GM18505 (cell line): ENCODE measurements around the gene ADAMTS2.

Experiments
- ATAC-seq: cut with Tn5 transposase; IDR thresholded peaks from one replicate; pipeline ENCODE4 v1.9.1; 2021; ENCODE audit not compliant: unreplicated experiment
- POLR2A ChIP-seq: IDR thresholded peaks from 4 replicates; pipeline ENCODE4 v1.6.1; 2011; ENCODE audit warnings: borderline replicate concordance; ENCODE audit not compliant: insufficient read depth, insufficient read length; ENCODE audit errors: extremely low read depth

Gene ADAMTS2

DNA sequence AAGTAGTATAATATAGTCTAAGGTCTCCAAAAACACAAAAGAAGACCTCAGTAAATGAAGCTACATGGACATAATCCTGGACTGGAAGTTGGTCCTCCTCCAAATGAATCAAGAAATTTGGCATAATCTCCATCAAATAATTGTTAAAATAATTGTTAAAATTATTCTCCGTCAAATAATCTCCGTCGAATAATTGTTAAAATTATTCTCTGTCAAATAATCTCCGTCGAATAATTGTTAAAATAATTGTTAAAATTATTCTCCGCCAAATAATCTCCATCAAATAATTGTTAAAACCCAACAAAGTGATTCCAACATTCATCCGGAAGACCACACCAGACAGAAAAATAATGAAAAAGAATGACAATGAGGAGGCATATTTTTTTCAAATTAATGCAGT lies 130.6 kb downstream of the ADAMTS2 start:
- TF ChIP-seq POLR2A: no peak
- ATAC-seq: no peak

DNA sequence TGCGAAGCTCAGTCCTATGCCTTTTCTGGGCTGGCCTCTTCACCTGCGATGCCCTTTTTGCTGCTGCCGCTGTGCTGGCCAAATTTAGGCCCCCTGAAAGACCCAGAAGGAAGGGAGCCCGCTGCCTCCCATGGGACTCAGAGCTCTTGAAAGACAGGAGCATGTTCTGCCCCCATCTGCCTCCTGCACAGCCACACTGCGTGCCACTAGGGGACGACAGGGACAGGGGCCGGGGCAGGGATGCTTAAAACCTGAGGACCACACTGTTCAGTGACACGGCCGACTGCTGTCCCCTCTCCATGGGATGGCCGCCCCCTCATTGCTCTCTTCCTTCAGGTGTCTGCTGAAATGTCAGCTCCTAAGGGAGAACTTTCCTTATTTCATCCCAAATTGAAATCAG lies 132.4 kb downstream of the ADAMTS2 start:
- ATAC-seq: no peak
- TF ChIP-seq POLR2A: no peak

DNA sequence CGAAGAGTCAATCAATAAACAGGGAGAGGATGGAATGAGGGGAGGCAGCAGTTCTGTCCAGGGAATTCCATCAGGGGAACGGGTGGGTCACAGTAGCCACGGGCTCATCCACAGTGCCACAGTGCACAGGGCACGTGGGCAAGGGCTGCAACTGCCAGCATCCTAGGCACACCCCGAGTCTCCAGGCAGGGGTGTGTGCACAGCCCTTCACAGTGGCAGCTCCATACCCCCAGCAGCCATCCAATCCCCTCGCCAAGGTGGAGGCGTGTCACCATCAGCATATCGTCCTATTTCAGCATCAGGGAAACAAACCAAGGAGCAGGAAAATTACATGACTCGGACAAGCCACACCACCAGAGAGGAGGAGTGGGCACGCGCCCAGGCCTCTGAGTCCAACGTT lies 133.6 kb downstream of the ADAMTS2 start:
- ATAC-seq: no peak
- TF ChIP-seq POLR2A: no peak

DNA sequence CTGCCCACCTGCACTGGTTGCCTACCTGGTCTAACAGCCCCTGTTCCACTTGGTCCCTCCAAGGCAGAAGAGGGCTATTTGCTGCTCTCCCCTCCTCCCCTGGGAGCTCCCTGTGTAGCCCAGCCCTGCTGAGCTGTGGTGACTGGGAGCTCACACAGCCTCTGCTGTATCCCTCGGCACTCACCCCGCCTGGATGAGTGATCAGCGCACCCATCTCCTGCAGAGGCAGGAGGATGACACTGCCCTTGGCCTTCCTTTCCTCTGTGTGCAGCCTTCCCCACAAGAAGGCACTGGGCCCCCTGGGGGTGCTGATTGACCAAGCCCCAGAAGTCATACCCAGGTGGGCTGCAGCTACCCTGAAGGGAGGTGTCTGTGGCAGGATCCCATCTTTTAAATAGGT lies 134.2 kb downstream of the ADAMTS2 start:
- no peak for ATAC-seq
- TF ChIP-seq POLR2A: no peak

DNA sequence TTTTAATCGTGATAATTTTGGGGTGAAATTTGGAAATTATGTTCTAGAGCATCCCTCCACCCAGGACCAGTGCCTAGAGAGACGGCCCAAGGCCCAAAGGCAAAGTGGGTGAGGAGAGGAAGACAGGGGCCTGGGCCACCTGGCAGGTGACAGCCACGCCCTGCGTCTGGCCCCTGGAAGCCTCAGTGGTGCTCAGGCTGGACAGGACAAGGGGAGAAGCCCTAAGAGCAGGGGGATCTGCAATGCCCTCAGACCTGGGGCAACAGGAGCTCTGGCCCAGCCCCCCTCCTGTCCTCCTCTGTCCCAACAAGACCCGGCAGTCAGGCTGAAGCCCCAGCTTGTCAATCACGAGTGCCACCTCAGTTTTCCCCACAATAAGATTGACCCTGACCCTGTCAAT lies 134.8 kb downstream of the ADAMTS2 start:
- ATAC-seq: no peak
- no peak for TF ChIP-seq POLR2A

DNA sequence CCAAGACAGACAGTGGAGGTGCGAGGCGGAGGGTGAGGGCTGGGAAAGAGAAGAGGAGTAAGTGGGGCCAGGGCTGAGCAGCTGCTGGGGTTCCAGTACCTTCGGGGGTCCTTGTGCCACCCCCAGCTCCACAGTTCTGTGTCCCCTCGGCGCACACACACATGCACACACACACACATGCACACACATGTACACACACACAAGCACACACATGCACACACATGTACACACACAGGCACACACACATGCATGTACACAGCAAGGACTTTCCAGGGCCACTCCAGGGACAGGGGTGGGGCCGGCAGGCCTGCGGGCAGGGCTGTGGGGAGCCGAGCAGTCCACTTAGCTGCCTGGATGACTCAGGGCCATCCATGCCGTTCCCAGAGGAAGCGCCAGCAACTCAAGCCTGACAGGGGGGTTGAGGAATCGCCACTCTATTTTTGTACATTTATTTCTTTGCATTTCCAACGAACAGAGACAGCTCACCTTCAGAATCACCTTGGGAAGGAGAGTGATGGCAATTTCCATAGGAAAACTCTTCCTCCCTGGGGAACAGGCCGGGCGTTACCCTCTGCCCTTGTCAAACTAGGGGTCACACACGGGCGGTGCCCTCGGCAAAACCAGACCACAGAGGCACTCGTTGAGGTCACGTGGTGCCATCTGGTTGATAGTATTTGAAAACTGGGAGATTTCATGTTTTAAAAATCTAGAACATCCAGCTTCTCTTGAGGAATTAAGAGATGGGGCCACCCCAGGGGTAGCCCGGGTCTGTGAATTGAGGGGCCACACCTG lies 135.7 kb downstream of the ADAMTS2 start:
- ATAC-seq: no peak
- TF ChIP-seq POLR2A: no peak

DNA sequence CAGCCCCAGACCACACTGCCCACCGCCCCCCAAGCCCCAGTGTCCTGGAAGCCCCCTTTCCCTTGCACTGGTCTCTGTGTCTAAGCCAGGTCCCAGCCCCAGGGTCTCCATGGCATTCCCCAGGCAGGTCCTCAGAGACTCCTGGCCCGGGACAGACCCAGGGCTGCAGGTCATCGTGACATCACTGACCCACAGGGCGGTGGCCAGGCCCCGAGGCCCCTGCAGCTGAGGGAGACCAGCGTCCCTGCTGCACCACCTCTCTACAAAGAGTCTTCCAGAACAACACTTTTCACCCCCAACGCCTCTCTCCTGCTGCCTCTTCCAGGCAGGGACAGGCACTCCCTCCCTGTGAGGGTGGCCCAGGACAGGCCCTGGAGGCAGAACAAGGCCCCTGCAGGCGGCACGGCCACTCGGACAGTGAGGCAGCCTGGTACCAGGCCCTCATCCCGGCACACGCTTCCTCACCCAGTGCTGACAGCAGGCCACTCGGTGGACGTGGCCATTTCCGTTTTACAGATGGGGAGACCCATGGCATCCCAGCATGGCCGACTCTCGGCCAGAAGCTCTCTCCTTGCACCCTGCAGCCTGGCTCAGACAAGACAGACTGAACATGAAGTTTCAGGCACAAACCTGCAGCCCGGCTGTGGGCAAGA lies 136.4 kb downstream of the ADAMTS2 start:
- TF ChIP-seq POLR2A: no peak
- no peak for ATAC-seq

DNA sequence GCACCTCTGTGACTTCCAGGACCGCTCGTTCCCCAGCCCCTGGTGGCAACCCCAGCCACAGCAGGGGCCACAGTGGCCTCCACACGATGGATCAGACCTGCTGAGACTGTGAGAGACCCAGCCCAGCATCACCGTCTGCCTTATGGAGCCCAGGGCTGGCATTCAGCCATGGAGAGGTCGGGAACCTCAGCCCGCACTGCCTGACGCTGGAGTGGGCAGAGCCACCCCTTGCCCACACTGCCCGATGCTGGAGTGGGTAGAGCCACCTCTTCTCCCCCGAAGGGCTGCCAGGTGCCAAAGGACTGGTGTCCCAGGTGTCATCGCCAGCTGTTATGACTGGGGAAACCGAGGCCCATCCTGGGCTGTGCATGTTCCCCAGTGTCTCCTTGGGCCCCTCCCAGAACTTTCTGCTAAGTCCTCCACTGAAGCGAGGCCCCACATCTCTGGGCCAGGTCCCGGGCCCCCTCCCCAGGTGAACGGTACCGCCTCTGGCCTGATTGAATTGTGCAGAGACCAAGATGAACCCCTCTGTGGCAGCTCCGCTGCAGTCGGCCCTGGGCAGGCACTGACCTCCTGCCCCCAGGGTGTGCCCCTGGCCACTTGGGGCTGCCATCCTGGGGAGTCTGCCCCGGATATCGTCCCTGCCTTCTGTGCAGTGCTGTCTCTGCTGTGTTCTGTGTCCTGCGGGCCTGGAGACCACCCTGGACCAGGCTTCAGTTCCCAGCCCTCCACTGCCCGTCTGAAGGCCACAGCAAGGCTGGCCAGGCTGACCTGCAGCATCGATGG lies 137.1 kb downstream of the ADAMTS2 start:
- no peak for TF ChIP-seq POLR2A
- ATAC-seq: no peak

DNA sequence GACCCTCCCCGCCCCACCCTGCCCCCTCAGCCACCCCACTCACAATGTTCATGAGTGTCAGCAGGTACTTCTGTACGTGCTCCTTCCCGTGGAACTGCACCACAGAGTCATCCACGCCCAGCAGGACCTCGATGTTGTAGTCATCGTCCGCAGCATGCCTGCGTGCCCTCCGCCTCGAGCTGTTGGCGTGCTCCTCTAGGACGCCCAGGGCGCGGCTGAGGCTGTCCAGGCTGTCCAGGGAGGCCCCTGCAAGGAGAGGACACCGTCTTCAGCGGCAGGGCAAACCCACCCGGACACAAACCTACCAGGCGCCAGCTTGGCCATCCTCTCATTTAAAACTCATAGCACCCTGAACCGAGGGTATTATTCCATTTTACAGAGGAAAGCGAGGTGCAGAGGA lies 137.8 kb downstream of the ADAMTS2 start:
- ATAC-seq: no peak
- TF ChIP-seq POLR2A: no peak

DNA sequence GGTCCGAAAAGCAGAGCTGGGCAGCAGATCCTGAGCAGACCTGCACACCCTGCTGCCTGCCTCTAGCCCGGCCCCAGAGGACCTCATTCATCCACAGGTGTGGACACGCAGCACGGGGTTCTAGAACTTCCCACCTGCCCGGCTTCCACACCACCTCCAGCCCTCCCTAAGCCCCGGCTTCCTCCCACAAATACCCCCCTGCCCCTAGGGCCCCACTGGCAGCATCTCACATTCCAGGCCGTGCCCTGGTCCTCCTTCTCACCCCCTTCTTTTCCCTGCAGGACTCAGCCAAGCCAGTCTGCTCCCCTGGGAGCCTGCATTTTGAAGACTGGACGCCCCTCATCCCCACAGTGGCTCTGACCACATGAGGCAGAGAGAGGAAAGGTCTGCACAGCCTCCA lies 138.9 kb downstream of the ADAMTS2 start:
- no peak for ATAC-seq

DNA sequence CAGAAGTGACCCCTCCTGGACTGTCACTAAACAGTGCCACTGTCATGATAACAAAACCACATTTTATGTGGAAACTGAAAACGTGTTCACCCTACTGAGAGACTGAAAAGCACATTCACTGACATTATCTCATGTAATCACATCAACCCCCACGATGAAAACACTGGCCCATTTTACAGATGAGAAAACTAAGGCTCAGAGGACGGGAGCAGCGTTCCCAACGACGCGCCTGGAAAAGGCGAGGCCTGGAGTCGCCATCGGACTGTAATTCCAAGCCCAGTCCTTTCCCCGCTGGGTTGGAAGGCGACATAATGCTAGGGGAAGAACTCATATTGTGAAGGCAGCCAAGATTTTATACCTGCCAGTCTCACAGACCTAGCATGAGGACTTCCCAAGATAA lies 140.0 kb downstream of the ADAMTS2 start:
- no peak for ATAC-seq

More for the DNA sequence above, 138.9 kb downstream of the ADAMTS2 start:
- TF ChIP-seq POLR2A: no peak

DNA sequence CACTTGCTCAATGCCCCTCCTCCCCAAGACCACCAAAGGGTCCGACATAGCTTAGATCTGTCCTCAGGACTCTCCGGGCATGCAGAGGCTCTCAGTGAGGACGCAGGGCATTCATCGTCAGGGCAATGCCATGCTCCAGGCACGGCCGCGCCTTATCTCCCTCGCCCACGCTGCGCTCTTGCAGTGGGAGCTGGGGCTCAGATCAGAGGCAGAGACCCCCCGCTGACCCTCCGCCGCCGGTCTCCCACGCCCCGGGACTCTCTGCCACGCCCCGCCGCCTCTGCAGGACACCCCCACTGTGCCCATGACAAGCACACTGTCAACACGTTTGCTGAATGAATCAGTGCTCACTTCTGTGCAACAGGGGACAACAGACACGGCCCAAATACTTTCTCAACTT lies 140.7 kb downstream of the ADAMTS2 start:
- ATAC-seq: no peak
- TF ChIP-seq POLR2A: no peak

More for the DNA sequence above, 140.0 kb downstream of the ADAMTS2 start:
- TF ChIP-seq POLR2A: no peak

DNA sequence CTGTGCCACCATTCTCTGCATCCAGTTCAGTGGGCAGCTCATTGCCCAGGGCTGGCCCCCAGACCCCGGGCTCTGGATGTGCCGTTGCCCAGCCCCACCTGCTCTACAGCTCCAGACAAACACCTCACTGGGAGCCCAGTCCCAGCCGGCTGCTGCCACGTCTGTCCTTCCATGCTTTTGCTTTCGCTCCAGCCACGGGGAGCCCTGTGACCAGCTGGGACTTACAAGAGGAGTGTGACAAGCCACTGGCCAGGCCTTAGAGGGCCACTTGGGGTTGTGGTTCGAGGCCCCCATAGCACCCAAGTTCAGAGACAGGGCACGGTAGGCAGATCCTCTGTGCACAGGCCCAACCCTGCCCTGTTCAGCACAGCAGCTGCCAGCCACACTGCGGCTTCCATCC lies 142.0 kb downstream of the ADAMTS2 start:
- no peak for TF ChIP-seq POLR2A
- ATAC-seq: no peak
